Measurements from ENCODE around the gene BPIFB6. TPM values are rescaled to one million over a fixed set of nuclear protein-coding genes. Genes with fewer than 3 reads are reported as not detected.

The BPIFB6 gene
- total RNA-seq, 6 donors from 2014 or later = not detected

DNA sequence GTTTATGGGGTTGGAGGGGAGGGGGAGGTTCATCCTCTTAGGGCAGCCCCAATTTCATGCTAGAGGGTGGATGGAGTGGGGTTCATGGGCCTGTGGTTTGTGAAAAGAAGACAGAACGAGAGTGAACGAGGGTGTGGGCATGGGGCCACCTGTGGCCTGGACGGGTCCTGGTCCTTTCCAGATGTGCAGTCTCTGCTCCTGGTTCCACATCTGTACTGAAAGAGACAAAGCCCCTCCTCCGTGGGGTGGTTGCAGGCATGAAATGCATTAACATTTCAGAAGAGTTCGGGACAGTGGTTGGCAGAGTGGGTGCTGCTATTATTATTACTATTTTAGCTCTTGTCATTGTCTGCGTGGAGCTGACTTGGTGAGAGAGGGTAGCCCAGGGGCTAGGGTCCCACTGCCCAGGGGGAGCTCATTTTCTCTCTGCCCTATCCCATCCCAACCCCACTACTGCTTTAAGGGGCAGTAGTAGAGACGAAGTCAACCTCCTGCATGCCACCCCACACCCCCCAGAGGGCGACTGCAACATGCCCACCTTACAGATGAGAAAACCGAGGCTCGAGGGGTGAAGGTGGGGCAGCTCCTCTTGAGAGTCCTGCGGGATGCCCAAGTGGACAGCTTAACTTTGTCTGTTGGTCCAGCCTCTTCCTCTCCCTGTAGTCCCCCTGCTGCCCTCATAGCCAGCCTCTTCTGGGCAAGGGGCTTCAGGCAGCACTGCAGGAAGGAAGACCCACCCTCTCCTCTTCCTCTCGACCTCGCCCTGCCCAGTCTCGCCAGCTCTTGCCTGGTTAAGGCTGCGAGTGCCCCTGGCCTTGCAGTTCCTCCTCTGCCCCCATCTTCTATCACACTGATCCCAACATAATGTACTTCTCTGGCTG is 15.5 kb upstream of the BPIFB6 start:
- Histone ChIP-seq H3K4me1 (no peaks in the 10 kb centered on the region), H3K4me3 (no peak overlapping the region), H3K36me3 (no peaks in the 10 kb centered on the region), H3K27ac (no peak overlapping the region), H3K9me3 (no peaks in the 10 kb centered on the region), H3K27me3 (no peaks in the 10 kb centered on the region)
- TF ChIP-seq POLR2A (IDR thresholded peaks at IDR 0.05) (no peak), EP300 (IDR thresholded peaks at IDR 0.05) (no peak), POLR2AphosphoS5 (IDR thresholded peaks at IDR 0.05) (no peak)
- TF ChIP-seq, protein P1, sequence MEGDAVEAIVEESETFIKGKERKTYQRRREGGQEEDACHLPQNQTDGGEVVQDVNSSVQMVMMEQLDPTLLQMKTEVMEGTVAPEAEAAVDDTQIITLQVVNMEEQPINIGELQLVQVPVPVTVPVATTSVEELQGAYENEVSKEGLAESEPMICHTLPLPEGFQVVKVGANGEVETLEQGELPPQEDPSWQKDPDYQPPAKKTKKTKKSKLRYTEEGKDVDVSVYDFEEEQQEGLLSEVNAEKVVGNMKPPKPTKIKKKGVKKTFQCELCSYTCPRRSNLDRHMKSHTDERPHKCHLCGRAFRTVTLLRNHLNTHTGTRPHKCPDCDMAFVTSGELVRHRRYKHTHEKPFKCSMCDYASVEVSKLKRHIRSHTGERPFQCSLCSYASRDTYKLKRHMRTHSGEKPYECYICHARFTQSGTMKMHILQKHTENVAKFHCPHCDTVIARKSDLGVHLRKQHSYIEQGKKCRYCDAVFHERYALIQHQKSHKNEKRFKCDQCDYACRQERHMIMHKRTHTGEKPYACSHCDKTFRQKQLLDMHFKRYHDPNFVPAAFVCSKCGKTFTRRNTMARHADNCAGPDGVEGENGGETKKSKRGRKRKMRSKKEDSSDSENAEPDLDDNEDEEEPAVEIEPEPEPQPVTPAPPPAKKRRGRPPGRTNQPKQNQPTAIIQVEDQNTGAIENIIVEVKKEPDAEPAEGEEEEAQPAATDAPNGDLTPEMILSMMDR (IDR thresholded peaks at IDR 0.05) = no peak
- ATAC-seq (ENCODE audit: low FRiP score in 2 of 2) (no peak), DNase-seq (no peak)
- WGBS, 2 donors = 66 to 68% methylated on average over 14 to 15 of the region's 15 CpGs

DNA sequence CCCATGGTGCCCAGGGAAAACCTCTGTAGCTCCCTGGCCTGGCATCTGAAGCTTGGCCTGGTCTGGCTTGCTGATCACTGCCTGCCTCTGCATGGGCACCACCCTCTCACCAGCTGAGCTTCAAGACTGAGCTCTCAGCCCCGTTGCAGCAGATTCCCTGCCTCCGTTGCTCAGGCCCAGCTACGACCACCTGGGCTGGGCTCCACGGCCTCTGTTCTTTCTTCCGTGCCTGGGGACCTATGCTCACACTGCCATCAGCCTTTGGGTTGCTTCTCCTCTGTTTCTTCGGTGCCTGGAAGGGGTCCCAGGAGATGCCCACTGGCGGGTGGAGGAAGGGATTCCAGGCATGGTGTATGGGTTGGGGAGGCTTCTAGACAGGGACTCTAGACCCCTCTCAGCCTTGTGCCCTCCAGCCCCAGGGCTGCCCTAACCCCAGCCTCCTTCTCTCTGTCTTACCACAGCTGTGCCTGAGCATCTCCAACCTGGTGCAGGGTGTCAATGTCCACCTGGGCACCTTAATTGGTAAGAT is 14.8 kb upstream of the BPIFB6 start:
- H3K27ac ChIP-seq = no peak overlapping the region
- 68 to 81% methylated on average over 7 of the region's 7 CpGs for WGBS, 2 donors
- no peaks in the 10 kb centered on the region for H3K9me3 ChIP-seq
- no peak overlapping the region for H3K4me3 ChIP-seq
- ATAC-seq (ENCODE audit: low FRiP score in 2 of 2) = no peak
- TF ChIP-seq, protein P1 (IDR thresholded peaks at IDR 0.05) = no peak
- TF ChIP-seq POLR2A (IDR thresholded peaks at IDR 0.05) (no peak), POLR2AphosphoS5 (IDR thresholded peaks at IDR 0.05) (no peak), EP300 (IDR thresholded peaks at IDR 0.05) (no peak)
- no peaks in the 10 kb centered on the region for H3K36me3 ChIP-seq
- no peaks in the 10 kb centered on the region for H3K4me1 ChIP-seq
- no peaks in the 10 kb centered on the region for H3K27me3 ChIP-seq
- DNase-seq = no peak

DNA sequence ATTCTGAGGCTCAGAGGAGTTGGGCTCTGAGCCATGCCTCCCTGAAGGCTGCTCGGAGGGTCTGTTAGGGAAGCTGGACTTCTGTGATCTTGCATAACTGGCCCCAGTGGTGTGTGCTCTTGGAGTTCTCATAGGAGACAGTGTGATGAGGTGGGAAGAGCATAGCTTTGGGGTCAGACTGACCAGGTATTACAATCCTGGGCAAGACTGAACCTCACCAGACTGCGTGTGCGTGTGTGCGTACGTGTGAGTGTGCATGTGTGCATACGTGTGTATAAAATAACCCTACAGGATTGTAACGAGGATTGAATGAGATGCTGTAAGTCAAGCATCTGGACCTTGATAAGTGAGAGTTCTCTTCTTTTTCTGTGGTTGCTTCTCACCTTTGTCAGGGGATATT is 13.9 kb upstream of the BPIFB6 start:
- no peaks in the 10 kb centered on the region for H3K9me3 ChIP-seq
- no peak for ATAC-seq (ENCODE audit: low FRiP score in 2 of 2)
- no peak overlapping the region for H3K27ac ChIP-seq
- DNase-seq = no peak
- 83 to 85% methylated on average over 6 to 7 of the region's 7 CpGs for WGBS, 2 donors
- no peaks in the 10 kb centered on the region for H3K4me1 ChIP-seq
- H3K27me3 ChIP-seq = no peaks in the 10 kb centered on the region
- no peak overlapping the region for H3K4me3 ChIP-seq
- no peaks in the 10 kb centered on the region for H3K36me3 ChIP-seq
- TF ChIP-seq, protein P1 (IDR thresholded peaks at IDR 0.05) = no peak
- no peak for TF ChIP-seq EP300 (IDR thresholded peaks at IDR 0.05)
- TF ChIP-seq POLR2A (IDR thresholded peaks at IDR 0.05) = no peak
- TF ChIP-seq POLR2AphosphoS5 (IDR thresholded peaks at IDR 0.05) = no peak

DNA sequence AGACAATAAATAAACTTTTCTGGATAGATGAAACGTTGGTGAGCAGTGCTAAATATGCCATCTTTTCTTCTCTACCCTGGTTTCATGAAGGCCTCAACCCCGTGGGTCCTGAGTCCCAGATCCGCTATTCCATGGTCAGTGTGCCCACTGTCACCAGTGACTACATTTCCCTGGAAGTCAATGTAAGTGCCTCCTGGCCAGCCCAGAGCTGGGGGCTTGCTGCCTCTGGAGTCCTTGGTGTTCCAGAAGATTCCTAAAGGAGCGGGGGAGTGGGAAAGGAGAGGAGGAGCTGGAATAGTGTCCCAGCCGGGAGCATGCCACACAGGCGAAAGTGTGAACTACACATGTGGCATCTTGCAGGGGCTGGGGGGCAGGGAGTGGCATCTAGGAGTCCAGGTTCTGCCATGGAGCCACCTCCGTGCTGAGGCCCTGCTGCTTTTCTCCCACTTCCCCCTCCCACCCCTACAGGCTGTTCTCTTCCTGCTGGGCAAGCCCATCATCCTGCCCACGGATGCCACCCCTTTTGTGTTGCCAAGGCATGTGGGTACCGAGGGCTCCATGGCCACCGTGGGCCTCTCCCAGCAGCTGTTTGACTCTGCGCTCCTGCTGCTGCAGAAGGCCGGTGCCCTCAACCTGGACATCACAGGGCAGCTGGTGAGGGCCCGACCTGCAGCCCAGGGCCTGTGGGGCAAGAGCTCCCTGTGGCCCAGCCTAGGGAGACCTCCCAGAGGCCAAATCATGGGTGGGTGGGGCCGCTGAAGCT is 13.1 kb upstream of the BPIFB6 start:
- Histone ChIP-seq H3K27ac (no peak overlapping the region), H3K36me3 (no peaks in the 10 kb centered on the region), H3K4me3 (no peak overlapping the region), H3K4me1 (no peaks in the 10 kb centered on the region), H3K9me3 (no peaks in the 10 kb centered on the region), H3K27me3 (no peaks in the 10 kb centered on the region)
- WGBS, 2 donors = 69 to 73% methylated on average over 7 to 14 of the region's 14 CpGs
- peak in 1 of 2 donors; percentile 61 for DNase-seq
- no peak for ATAC-seq (ENCODE audit: low FRiP score in 2 of 2)
- TF ChIP-seq POLR2AphosphoS5 (IDR thresholded peaks at IDR 0.05) (no peak), POLR2A (IDR thresholded peaks at IDR 0.05) (no peak), EP300 (IDR thresholded peaks at IDR 0.05) (no peak)
- TF ChIP-seq, protein P1 (IDR thresholded peaks at IDR 0.05) = no peak
